Hindlimb muscle (tissue), 1 donor: ENCODE data around the gene MB. TPM values are rescaled to one million over a fixed set of nuclear protein-coding genes. Genes with fewer than 3 reads are reported as not detected.

ENCODE experiments used
- DNase-seq: peaks from one replicate; pipeline ENCODE4 v3.0.0-alpha.2; 2013
- polyA plus RNA-seq: library from polyadenylated mRNA; unstranded; fragments of 120-200 nt; gene quantifications from one replicate; pipeline ENCODE4 v1.2.1, GENCODE V29; 2013; ENCODE audit not compliant: insufficient read length

MB gene
- polyA plus RNA-seq, 1 donor = 215 TPM

DNA sequence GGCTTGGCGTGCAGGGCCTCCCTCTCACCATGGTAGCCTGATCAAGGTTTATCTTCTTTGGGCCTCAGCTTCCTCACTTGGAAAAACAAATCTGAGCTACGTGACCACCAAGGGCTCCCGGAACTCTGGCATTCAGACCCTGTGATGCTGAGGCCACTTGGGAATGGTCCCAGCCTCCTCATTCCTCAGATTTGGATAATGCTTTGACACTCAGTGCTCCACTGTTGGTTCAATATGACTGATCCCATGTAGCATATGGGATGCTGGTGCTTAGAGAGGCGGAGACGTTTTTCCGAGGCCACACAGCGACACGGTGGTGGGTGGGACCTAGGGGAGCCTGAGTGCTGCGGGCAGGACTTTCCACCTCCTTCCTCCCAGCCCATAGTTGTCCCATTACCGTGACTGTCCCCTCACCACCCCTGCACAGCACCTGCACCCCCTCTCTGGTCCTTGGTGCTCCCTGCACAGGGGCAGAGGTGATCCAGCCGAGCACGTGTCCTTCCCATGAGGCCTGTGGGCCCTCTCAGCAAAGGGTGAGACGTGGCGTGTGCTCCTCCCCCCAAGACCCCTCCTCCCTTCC is 23.1 kb downstream of the MB start:
- no peak for DNase-seq

DNA sequence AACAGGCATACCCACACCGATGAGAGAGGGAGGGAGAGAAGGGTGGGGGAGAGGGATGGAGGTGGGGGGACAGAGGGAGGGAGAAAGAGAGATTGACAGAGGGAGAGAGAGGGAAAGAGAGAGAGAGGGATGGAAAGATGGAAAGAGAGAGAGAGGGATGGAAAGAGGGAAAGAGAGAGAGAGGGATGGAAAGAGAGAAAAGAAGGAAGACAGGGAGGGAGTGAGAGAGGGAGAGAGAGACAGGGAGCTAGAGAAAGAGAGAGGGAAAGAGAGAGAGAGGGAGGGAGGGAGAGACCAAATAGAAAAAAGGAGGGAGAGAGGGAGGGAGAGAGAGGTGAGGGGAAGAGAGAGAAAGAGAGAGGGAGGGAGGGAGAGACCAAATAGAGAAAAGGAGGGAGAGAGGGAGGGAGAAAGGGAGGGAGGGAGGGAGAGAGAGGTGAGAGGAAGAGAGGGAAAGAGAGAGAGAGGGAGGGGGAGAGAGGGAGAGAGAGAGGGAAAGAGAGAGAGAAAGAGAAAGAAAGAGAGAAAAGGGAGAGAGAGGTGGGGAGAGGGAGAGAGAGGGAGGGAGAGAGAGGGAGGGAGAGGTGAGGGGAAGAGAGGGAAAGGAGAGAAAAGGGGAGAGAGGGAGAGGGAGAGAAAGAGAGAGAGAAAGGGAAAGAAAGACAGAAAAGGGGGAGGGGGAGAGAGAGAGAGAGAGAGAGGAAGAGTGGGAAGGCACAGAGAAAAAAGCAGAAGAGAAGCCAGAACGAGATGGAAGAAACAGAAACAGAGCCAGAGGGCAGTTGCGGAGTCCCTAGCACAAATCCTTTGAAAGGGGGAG is 23.8 kb downstream of the MB start:
- no peak for DNase-seq

DNA sequence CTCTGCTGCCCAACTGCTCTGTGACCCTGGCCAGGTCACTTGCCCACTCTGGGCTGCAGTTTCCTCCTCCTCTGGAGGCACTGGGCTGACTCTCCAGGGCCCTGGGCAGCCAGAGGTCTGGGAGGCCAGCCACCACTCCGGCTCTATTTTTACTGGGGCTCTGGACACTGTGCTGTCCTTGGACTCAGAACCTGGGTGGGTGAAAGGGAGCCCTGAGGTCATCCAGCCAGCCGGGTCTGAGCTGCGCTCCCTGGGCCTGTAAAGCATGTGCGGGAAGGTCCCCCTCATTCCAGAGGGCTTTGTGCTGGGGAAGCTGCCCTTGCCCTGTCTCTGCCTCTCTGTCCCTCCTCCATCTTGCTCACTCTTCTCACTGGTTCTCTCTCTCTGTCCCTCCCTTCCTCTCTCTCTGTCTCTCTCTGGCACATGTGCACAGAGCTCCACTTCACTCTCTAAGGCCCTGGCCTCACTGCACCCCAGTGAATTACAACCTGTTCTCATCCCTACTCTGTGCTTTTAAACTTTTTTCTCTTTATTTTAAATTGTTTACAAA is 24.6 kb downstream of the MB start:
- DNase-seq = no peak

DNA sequence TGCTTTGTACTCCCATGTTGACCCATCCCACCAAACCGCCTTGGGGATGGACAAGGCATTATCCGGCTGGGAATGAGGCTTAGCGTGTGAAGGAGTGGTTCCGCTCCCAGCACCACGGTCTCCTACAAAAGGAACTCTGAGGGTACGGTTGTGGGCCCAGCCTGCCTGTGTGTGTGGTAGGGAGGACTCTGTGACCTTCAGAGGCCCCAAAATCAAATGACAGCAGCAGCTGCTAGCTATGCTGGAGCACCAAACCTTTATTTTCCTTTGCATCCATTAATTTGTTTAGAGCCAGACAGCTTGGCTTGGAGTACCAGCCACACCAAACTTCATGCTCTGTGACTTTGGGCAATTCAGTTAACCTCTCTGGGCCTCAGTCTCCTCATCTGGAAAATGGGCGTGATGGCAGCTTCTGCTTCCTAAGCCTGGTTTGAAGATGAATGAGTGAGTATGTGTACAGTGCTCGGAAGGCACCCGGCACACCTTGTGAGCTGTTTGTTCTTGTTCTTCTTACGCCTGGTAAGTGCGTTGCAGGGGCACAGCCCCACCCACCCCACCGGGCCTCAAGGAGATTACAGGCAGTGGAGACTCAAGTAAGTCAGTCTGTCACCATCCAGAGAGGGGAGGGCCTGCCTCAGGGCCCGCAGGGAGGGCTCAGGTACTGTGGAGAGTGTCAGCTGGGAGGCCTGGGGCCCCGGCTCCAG is 25.3 kb downstream of the MB start:
- no peak for DNase-seq

DNA sequence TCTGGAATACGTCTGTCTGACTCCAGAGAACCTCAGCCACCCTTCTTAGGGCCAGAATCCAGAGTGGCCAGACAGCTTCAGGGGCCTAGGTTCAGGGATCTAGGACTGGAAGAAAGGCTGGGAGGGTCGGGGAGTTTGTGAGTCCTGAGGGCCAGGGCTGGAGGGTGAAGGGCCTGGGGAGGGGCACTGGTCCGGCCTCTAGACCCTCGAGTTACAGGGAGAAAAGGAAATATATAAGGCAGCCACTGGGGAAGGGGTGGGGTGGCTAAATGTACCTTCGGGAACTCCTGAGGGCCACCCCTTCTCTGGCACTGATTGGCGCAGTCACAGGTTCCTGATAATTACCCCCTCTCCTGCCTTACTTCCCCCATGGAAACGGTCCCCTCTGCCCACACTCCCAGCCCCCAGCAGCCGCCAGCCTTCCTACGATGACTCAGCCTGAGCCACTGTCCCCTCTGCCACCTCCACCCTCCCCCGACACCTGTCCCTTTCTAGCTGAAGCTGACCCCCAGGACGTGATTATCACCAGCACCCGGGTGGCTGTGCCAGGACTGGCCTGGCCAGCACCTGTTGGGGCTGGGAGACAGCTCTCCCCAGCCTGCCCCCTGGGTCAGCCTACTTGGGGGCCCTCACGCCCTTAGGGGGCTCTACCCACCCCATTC is 26.4 kb downstream of the MB start:
- no peak for DNase-seq

DNA sequence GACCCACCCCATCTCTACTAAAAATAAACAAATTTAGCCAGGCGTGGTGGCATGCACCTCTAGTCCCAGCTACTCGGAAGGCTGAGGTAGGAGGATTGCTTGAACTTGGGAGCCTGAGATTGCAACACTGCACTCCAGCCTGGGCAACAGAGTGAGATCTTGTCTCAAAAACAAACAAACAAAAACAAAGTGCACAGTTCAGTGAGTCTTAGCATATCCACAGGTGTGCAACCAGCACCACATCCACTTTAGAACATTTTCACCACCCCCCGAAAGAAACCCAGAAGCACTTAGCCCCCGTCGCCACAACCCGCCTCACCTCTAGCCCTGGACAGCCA is 27.4 kb downstream of the MB start:
- no peak for DNase-seq

DNA sequence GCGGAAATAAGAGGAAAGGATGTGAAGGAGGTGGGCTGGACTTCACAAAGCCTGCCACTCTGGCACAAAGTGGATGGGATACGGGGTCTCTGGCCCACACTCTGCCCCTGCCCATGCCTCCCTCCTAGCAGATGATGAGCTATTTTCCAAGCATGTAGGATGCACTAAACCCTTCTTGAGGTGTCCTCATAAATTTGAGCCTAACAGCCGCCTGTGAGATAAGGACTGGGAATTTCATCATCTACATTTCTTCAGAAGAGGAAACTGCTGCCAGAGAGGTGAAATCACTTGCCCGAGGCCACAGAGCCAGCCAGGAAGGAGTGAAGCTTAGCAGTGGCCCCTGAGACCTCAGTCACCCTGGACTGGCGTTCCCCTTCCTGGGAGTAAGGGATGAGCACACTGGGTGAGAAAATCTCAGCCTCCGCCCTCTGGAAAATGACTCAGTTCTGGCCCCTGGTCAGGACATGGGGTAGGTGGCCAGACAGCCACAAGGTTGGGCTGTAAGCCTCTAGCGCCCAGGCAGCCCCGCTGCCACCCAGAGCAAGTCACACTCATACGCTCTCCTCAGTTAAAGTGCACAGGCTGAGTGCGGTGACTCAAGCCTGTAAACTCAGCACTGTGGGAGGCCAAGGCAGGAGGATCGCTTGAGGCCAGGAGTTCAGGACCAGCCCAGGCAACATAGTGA is 27.9 kb downstream of the MB start:
- no peak for DNase-seq

DNA sequence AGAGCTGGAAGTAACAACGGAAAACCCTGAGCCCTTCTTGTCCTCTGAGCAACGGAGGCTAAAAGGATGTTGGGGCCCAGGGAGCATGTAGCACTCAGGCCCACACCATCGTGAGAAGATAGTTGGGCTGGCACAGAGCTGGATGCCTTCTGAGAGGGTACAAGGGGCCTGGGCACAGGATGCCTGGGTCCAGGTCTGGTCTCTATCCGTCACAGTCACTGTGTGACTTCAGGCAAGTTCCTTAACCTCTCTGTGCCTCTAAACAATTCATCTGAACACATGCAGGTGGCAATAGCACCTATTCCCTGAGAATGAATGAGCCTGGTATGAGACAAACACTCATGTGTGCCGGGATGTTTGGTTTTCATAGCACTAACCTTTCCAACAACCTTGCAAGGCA is 29.2 kb downstream of the MB start:
- DNase-seq = no peak

DNA sequence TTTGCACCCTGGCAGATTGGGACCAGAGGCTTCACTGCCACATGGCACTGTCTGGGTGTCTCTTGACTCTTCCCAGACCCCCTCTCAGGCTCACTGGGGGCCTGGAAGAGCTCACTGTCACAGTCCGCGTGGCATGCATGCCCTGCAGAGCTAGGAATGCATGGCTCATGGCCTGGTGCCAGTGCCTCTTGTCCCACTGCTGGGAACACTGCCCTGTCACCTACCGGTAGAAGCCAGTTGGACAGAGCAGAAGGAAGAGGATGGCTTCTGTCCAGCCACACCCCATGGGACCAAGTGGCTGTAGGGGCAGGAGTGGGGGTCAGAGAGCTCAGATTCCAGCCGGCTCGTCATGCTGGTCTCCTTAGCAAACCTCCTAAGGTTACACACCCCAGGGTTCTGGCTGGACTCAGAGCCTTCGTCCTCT is 29.7 kb downstream of the MB start:
- DNase-seq = peak; percentile 36

DNA sequence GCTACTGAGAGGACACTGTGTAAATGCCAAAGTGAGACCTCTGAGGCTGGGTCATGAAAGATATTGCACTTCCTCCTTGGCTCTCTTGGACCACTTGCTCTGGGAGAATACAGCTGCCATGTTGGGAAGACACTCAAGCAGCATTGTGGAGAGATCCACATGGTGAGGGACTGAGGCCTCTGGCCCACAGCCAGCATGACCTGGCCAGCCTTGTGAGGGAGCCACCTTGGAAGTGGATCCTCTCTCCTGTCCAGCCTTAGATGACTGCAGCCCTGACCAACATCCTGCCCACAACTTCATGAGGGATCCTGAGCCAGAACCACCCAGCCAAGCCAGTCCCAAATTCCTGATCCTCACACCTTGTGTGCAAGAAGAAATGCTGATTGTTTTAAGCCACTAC is 30.4 kb downstream of the MB start:
- DNase-seq = no peak

DNA sequence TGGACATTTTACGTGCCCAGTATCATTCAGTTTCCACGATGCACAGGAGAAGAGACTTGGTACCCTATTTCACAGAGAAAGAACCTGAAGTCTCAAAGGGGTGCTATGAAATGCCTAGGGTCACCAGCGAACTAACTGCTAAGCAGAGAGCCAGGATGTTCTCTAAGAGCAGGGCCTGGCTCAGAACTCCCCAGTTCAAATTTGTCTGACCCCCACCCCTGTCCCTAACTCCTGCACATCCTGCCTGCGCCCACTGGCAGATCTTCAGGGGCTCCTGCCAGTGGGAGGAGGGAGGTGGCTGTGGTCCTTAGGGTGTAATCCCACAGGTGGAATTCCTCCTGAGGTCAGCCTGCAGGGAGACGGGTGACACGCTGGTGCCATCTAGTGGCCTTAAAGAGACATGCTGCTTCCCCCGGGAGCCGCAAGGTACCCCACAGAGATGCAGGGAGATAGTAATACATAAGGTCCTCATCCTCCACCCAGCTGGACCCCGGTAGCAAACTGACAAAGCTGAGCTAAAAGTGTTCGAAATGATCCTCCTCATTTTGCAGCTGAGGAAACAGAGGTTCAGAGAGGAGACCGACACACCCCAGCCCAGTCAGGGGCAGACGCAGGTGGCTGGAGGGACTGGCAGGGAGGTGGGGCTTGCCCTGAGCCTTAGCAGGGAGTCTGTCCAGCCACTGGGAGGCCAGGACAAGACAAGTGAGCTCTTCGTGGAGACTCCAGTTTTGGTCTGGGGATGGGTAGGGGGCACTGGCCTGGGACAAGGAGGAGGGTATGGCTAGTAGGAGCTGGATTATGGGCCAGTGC is 34.1 kb downstream of the MB start:
- peak; percentile 47 for DNase-seq

DNA sequence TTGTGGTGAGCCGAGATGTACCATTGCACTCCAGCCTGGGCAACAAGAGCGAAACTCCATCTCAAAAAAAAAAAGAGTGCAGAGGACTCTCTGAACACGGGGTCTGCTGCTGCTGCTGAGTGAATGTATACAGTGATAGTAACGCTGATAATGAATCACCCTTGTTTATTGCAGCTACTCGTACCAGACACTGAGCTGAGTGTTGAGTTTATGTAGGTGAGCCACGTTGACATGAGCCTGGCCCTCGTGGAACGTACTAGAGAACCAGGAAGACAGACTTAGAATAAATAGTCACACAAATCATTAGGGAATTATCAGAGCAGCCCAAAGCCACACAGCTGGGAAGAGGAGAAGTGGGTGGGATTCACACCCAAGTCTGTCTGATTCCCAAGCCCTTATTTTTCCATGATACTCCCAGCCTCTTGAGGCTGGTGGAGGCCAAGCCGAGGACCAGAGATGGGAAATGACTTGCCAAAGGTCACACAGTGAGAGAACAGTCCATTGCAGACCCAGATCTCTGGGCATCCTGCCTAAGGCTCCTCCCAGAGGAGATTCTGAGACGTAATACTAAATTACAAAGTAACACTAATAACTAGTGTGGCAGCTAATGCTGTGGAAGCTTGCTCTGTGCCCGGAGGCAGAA is 34.8 kb downstream of the MB start:
- DNase-seq = no peak

DNA sequence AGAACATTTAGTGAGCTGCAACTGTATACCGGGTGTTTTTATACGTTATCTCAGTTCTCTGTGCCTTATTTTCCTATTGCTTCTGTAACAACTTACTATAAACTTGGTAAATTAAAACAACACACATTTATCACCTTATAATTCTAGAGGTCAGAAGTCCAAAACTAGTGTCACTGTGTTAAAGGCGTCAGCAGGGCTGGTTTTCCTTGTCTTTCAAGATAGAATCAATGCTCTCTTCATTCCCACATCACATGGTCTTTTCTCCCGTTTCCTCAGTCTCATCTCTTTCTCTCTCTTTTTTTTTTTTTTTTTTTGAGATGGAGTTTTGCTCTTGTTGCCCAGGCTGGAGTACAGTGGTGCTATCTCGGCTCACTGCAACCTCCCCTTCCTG is 36.1 kb downstream of the MB start:
- no peak for DNase-seq

DNA sequence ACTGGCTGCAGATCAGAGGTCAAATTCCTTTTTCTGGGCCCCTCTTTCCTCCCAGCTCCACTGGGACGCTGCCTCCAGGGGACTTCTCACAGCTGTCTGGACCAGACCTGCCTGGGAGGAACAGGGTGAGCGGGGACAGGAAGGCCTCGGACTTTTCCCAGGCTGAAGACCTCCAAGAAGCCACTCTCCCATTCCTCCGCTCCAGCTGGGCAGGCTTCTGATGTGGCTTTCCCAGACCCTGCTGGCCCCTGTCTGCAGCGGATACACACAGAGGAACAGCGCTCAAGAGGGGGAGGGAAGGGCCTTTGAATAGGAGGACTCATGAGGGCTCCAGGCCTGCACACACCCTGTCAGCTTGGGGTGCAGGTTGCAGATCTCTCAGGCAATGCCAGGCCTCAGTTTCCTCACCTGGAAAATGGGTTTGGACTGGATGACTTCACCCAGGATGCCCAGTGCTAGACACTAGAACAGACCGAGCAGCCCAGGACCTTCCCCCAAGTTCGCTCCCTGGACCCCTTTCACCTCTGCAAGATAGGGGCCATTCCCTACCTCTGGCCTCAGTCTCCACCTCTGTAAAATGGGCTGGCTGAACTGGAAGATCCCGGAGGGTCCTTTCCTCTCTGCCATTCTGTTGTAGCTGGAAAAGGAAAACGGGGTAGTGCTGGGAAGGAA is 36.6 kb downstream of the MB start:
- no peak for DNase-seq

DNA sequence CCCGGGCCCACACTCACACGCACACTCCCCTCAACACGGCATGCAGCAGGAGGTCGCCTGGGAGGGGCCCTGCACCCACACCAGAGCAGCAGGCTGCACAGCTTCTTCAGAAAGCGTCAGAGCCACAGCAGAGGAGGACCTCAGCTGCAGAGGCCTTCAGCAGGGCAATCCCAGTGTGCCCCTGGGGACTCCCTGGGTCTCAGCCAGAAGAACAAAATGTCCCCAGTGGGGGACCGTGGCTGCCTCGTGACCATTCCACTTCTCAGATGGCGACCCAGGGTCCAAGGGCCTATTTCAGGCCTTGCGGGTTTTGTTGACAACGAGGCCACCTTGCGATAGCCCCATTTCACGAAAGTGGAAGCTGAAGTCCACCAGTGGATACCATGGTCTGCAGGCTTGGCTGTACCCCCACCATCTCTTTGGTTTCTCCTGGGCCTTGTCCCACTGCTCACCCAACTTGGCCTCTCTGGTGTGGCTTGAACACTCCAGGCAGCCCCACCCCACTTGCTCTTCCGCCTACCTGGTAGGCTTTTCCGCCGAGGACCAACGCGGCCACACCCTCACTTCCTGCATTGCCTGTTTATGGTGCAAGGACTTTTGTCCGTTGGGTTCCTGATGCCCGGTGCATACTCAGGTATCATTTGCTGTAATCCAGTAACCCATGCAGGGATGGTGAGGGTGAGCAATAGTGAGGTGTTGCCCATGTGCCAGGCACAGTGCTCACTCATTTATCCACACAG is 38.1 kb downstream of the MB start:
- DNase-seq = no peak

DNA sequence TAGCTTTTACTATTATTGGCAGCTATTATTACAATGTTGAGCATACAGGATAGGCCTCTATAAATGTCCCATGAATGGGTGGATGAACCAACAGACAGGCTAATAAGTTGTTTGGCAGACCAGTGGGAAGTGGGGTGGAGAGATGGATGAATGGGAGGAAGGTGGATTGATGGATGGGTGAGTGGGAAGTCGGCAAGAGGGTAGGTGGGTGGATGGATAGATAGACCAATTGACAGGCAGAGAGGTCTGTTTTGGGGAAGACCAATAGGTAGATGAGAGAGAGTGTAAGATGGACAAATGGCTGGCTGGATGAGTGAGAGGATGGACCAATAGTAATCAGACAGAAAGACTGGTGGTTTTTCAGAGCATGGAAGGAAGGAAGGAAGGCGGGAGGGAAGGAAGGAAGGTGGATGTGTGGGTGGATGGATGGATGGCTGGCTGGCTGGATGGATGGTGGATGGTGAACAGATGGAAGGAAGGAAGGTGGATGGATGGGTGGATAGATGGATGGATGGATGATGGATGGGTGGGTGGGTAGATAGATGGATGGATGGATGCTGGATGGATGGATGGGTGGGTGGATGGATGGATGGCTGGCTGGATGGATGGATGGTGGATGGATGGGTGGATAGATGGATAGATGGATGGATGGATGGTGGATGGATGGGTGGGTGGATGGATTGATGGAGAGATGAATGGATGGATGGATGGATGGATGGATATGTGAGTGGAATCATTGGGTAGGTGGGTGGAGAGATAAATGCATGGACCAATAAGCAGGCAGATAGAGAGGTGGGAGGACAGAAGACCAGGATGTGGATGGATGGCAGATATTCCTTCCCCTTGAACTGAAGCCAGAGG is 39.1 kb downstream of the MB start:
- no peak for DNase-seq

DNA sequence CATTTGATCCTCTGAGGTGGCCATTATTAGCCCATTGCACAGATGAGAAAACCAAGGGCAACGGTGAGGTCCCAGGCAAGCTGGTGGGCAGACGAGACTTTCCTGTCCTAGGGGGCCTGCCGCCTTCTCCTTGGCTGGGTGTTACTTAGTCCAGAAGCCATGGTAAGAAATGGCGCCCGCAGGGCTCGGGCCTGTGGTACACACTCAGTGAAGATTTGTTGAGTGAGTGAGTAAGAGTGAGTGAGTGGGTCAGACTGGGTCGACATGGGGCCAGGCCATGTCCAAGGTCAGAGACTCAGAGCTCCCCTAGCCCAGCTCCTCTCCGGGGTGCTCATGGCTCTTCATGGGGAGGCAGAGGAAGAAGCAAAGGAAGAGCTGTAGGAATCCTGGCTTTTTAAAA is 40.5 kb downstream of the MB start:
- no peak for DNase-seq

DNA sequence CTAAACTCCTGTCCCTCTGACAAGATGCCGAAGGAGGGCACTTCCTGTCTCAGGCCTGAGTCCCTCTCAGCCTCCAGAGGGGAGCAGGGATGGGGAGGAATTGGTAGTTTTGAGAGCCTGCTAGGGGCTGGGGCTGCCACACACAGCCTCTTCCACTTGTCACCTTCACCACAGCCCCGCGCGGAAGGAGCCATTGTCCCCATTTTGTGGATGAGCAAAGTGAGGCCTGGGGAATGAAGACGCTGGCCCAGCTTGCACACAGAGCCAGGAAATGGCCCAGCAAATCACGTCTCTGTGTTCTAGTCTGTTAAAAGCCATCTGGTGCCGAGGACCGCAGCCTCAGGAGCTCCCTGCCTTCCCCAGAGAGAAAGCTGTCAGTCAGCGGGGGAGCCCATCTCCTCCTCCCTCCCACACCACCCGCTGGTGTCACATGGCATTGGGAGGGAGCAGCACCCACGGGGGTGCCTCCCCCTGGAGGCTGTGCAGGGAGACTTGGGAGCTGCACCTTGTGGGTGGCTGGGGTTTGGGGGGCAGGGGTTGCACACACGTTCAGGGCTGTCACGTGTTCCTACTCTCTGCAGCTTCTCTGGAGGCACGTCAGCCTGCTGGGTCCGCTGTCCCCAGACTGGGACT is 41.9 kb downstream of the MB start:
- no peak for DNase-seq
